MM.1S (cell line): Measurements from ENCODE around the gene SAMD8.

Source experiments
- DNase-seq: peaks from one replicate; pipeline ENCODE4 v3.0.0-alpha.2; 2015
- H2AFZ ChIP-seq: fragments of 300-600 bp; sonication (generic); 2 replicates; pipeline ENCODE4 v1.6.0; 2016; ENCODE audit warnings: antibody characterized with exemption, low read length
- H3F3A ChIP-seq: fragments of 300-600 bp; sonication (generic); 2 replicates; pipeline ENCODE4 v1.6.1; 2016; ENCODE audit warnings: mild to moderate bottlenecking, antibody characterized with exemption, low read length, moderate library complexity, mixed read lengths; ENCODE audit not compliant: insufficient read depth
- H3K27ac ChIP-seq: fragments of 300-600 bp; sonication (generic); 2 replicates; pipeline ENCODE4 v1.5.1; 2016; ENCODE audit warnings: mild to moderate bottlenecking, low read length
- H3K27me3 ChIP-seq: fragments of 300-600 bp; sonication (generic); replicated peaks from 2 replicates; pipeline ENCODE4 v1.6.0; 2016; ENCODE audit warnings: low read length; ENCODE audit not compliant: insufficient read depth
- H3K36me3 ChIP-seq: fragments of 300-600 bp; sonication (generic); replicated peaks from 2 replicates; pipeline ENCODE4 v1.6.1; 2016; ENCODE audit warnings: mild to moderate bottlenecking, low read length, mixed read lengths; ENCODE audit not compliant: insufficient read depth
- H3K4me1 ChIP-seq: fragments of 300-600 bp; sonication (generic); 2 replicates; pipeline ENCODE4 v1.6.1; 2016; ENCODE audit warnings: low read length, mixed read lengths
- H3K4me2 ChIP-seq: fragments of 300-600 bp; sonication (generic); 2 replicates; pipeline ENCODE4 v1.6.0; 2016; ENCODE audit warnings: low read depth, low read length
- H3K4me3 ChIP-seq: fragments of 300-600 bp; sonication (generic); 2 replicates; pipeline ENCODE4 v1.5.1; 2016; ENCODE audit warnings: low read length, mixed read lengths
- H3K79me2 ChIP-seq: fragments of 300-600 bp; sonication (generic); 2 replicates; pipeline ENCODE4 v1.6.1; 2016; ENCODE audit warnings: mixed run types, low read length, mixed read lengths
- H3K9ac ChIP-seq: fragments of 300-600 bp; sonication (generic); 2 replicates; pipeline ENCODE4 v1.6.1; 2016; ENCODE audit warnings: low read length, mixed read lengths
- H3K9me2 ChIP-seq: fragments of 300-600 bp; sonication (generic); replicated peaks from 2 replicates; pipeline ENCODE4 v1.6.1; 2016; ENCODE audit warnings: mild to moderate bottlenecking, low read length, mixed read lengths; ENCODE audit not compliant: insufficient read depth
- H3K9me3 ChIP-seq: fragments of 300-600 bp; sonication (generic); replicated peaks from 2 replicates; pipeline ENCODE4 v1.6.1; 2016; ENCODE audit warnings: mild to moderate bottlenecking, low read length, mixed read lengths; ENCODE audit not compliant: insufficient read depth
- H4K20me1 ChIP-seq: fragments of 300-600 bp; sonication (generic); 2 replicates; pipeline ENCODE4 v1.6.1; 2016; ENCODE audit warnings: mild to moderate bottlenecking, low read length, moderate library complexity, mixed read lengths; ENCODE audit not compliant: insufficient read depth
- CTCF ChIP-seq: fragments of 300-600 bp; sonication (generic); IDR thresholded peaks from 2 replicates; pipeline ENCODE4 v1.5.1; 2016; ENCODE audit warnings: antibody characterized with exemption, low read length, mixed read lengths
- EZH2 ChIP-seq: fragments of 300-600 bp; sonication (generic); optimal IDR thresholded peaks from 2 replicates; pipeline ENCODE3; 2017; ENCODE audit warnings: low read depth, mild to moderate bottlenecking, antibody characterized with exemption, low read length, mixed read lengths
- EZH2phosphoT487 ChIP-seq: fragments of 300-600 bp; sonication (generic); IDR thresholded peaks from 2 replicates; pipeline ENCODE4 v1.6.1; 2018; ENCODE audit warnings: antibody characterized with exemption, low read length

SAMD8 gene

GRCh38 chr10:75111365-75111906 lies at the start of gene SAMD8:
TSS of gene SAMD8 (plus strand) at chr10:75111656. CDS start at chr10:75150529, 38,873 bp downstream.
- Histone ChIP-seq H3F3A (peaks cover 24% of the 10 kb centered on the region), H3K27me3 (no peaks in the 10 kb centered on the region), H3K36me3 (no peaks in the 10 kb centered on the region), H3K9ac (peak within 1 kb of the TSS; percentile 80), H3K4me1 (peaks cover 12% of the 10 kb centered on the region), H3K27ac (peak within 1 kb of the TSS; percentile 78), H3K4me3 (peak within 1 kb of the TSS; percentile 93), H3K79me2 (peaks cover 39% of the 10 kb centered on the region), H3K9me3 (no peaks in the 10 kb centered on the region), H4K20me1 (no peaks in the 10 kb centered on the region), H2AFZ (peak within 1 kb of the TSS; percentile 95), H3K4me2 (peak within 1 kb of the TSS; percentile 88), H3K9me2 (no peaks in the 10 kb centered on the region)
- DNase-seq: peak; percentile 95
- TF ChIP-seq CTCF: no peak
- no peak for TF ChIP-seq EZH2phosphoT487
- TF ChIP-seq EZH2: no peak

GRCh38 chr10:75061709-75062505 lies 49.5 kb upstream of the SAMD8 start:
- Histone ChIP-seq H3K9ac (no peak overlapping the region), H3K9me2 (no peaks in the 10 kb centered on the region), H4K20me1 (no peaks in the 10 kb centered on the region), H3K36me3 (no peaks in the 10 kb centered on the region), H3K4me3 (no peak overlapping the region), H3K27ac (no peak overlapping the region), H3K9me3 (no peaks in the 10 kb centered on the region), H3K27me3 (no peaks in the 10 kb centered on the region), H3K4me2 (no peak overlapping the region), H3K4me1 (no peaks in the 10 kb centered on the region), H3K79me2 (no peaks in the 10 kb centered on the region), H3F3A (no peaks in the 10 kb centered on the region), H2AFZ (no peak overlapping the region)
- DNase-seq: no peak
- TF ChIP-seq CTCF (no peak), EZH2 (no peak), EZH2phosphoT487 (no peak)

- Histone ChIP-seq H3K9ac (no peak overlapping the region), H3K4me2 (no peak overlapping the region), H3K27ac (no peak overlapping the region), H2AFZ (no peak overlapping the region), H3F3A (no peaks in the 10 kb centered on the region), H3K36me3 (no peaks in the 10 kb centered on the region), H4K20me1 (no peaks in the 10 kb centered on the region), H3K4me1 (no peaks in the 10 kb centered on the region), H3K9me3 (no peaks in the 10 kb centered on the region), H3K79me2 (no peaks in the 10 kb centered on the region), H3K9me2 (no peaks in the 10 kb centered on the region), H3K4me3 (no peak overlapping the region), H3K27me3 (no peaks in the 10 kb centered on the region)
- TF ChIP-seq EZH2phosphoT487: no peak
- TF ChIP-seq CTCF: no peak
- no peak for TF ChIP-seq EZH2
- no peak for DNase-seq
These were observed 48.8 kb upstream of the SAMD8 start for GRCh38 chr10:75062506-75063299.
